ENCODE results near the gene RCSD1. TPM values are rescaled to one million over a fixed set of nuclear protein-coding genes. Genes with fewer than 3 reads are reported as not detected.

The RCSD1 gene
- total RNA-seq, 1 donor from 2014 or later, result 0.76 TPM

GRCh38 chr1:167645625-167646414 is 15.8 kb downstream of the RCSD1 start:
- Mint-ChIP-seq H3K27me3 (ENCODE audit: low read depth) (peaks cover 16% of the 10 kb centered on the region), H3K4me3 (no peak overlapping the region), H3K36me3 (no peaks in the 10 kb centered on the region), H3K4me1 (peaks cover 10% of the 10 kb centered on the region), H3K9me3 (no peaks in the 10 kb centered on the region), H3K27ac (no peak overlapping the region)
- TF ChIP-seq CTCF (IDR thresholded peaks at IDR 0.05; ENCODE audit: unreplicated experiment), result no peak
- no peak for DNase-seq (ENCODE audit: low spot score in 2 of 2, unreplicated experiment in 2 of 2)

- Mint-ChIP-seq H3K9me3 (no peaks in the 10 kb centered on the region), H3K27me3 (ENCODE audit: low read depth) (peaks cover 6% of the 10 kb centered on the region), H3K4me1 (peaks cover 14% of the 10 kb centered on the region), H3K4me3 (no peak overlapping the region), H3K27ac (no peak overlapping the region), H3K36me3 (no peaks in the 10 kb centered on the region)
- DNase-seq (ENCODE audit: low spot score in 2 of 2, unreplicated experiment in 2 of 2), result no peak
- TF ChIP-seq CTCF (IDR thresholded peaks at IDR 0.05; ENCODE audit: unreplicated experiment), result no peak
These were observed 18.3 kb downstream of the RCSD1 start for GRCh38 chr1:167648252-167648849.

GRCh38 chr1:167648978-167649744 is 19.1 kb downstream of the RCSD1 start:
- H3K36me3 Mint-ChIP-seq, result no peaks in the 10 kb centered on the region
- DNase-seq (ENCODE audit: low spot score in 2 of 2, unreplicated experiment in 2 of 2), result no peak
- H3K4me3 Mint-ChIP-seq, result no peak overlapping the region
- no peak overlapping the region for H3K27ac Mint-ChIP-seq
- peaks cover 14% of the 10 kb centered on the region for H3K4me1 Mint-ChIP-seq
- peaks cover 1% of the 10 kb centered on the region for H3K27me3 Mint-ChIP-seq (ENCODE audit: low read depth)
- no peaks in the 10 kb centered on the region for H3K9me3 Mint-ChIP-seq
- TF ChIP-seq CTCF (IDR thresholded peaks at IDR 0.05; ENCODE audit: unreplicated experiment), result no peak

GRCh38 chr1:167650269-167651160 is 20.5 kb downstream of the RCSD1 start:
- no peak overlapping the region for H3K4me3 Mint-ChIP-seq
- H3K27ac Mint-ChIP-seq, result no peak overlapping the region

More at GRCh38 chr1:167650269-167651160, 20.5 kb downstream of the RCSD1 start:
- no peaks in the 10 kb centered on the region for H3K9me3 Mint-ChIP-seq
- peaks cover 1% of the 10 kb centered on the region for H3K27me3 Mint-ChIP-seq (ENCODE audit: low read depth)
- H3K4me1 Mint-ChIP-seq, result peaks cover 5% of the 10 kb centered on the region
- DNase-seq (ENCODE audit: low spot score in 2 of 2, unreplicated experiment in 2 of 2), result no peak
- no peak for TF ChIP-seq CTCF (IDR thresholded peaks at IDR 0.05; ENCODE audit: unreplicated experiment)
- no peaks in the 10 kb centered on the region for H3K36me3 Mint-ChIP-seq
